Suppressor macrophage treated with lipopolysaccharide for 1 hour (primary cell): ENCODE measurements around the gene AGBL4.
"Not testable (repeated sequence)": the region's sequence is repeated elsewhere in the genome, so short reads cannot be mapped to it uniquely, and the experiment has no call there.

Source experiments
- DNase-seq, 3 donors: peaks; one replicate each; pipeline ENCODE4 v3.0.0-alpha.2; 2020 to 2022

Gene AGBL4

DNA sequence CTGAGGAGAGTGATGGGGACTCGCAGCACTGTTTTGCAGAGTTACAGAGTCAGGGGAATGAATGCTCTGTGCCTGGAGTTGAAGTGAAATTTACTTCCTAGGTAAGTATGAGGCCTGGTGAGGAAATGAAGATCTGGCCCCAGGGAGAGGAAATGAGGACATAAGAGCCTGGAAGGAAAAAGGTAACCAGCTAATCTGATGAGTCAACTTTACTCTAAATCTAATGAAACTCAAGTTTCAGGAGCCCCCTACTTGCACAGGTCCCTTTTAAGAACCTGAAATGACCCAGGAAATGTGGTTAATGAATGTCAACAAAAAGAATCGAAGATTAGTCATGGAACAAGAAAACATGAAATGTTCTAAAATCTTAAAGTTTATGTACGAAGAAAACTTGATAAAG is 599.0 kb downstream of the AGBL4 start:
- DNase-seq: no peak

DNA sequence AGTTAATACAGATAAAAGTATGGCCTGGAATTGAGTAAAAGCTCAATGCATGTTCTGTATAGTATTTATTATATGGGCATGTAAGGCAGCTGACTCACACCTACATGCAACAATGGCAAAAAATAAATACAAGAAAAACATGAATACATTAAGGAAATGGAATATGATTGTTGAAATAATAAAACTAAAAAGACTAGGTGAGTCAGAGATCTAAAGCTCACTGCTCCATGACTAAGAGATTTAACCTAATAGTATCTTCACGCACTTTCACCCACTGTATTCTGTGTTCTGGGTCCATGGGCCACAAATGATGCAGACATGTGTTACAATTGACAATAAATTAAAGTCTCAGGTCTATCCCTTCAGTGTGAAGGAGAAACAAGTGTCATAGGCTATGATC is 607.0 kb downstream of the AGBL4 start:
- DNase-seq: no peak

DNA sequence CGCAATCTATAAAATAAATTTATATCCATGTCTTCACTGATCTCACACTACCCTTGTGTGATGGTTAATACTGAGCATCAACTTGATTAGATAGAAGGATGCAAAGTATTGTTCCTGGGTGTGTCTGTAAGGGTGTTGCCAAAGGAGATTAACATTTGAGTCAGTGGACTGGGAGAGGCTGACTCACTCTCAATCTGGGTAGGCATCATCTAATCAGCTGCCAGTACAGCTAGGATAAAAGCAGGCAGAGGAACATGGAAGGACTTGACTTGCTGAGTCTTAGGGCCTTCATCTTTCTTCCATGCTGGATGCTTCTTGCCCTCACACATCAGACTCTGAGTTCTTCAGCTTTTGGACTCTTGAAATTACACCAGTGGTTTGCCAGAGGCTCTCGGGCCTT is 615.4 kb downstream of the AGBL4 start:
- DNase-seq: no peak

DNA sequence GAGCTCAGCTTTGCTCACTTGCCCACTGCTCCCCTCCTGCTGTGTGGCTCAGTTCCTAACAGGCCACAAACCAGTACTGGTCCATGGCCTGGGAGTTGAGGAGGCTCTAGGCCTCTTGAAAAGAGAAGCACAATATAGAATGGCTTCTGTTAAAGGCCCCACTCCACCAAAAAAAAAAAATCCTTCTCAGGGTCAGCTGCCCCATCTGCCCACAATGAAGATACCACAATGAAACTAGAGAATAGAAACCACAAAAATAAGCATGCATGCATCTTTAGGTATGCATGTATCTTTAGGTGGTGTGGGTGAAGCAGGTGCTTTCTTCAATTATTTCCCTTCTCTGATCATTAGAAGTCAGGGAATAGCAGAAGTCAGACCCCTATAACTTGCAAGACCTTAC is 626.7 kb downstream of the AGBL4 start:
- DNase-seq: no peak

GRCh38 chr1:49394200-49394599 is 629.6 kb downstream of the AGBL4 start:
- DNase-seq: no peak

DNA sequence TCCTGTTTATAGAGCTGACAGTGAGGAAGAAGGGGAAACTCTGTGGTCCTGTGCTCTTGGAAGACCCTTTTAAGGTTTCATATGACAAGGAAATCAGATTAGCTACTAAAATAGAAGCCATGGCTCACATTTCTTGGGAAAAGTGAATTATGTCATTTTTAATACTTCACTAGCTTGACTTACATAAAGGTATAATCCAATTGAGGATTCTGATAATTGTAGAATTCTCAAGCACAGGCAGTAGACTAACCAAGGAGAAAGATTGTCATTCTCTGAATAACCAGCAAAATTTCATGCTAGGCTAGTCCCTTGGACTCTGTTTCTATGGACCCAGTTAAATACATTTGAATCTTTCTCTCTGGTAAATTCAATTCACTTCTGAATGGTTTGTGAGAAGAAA is 634.1 kb downstream of the AGBL4 start:
- DNase-seq: no peak

- DNase-seq: no peak
These were observed 659.1 kb downstream of the AGBL4 start for GRCh38 chr1:49364676-49365075.

GRCh38 chr1:49363628-49364027 is 660.1 kb downstream of the AGBL4 start:
- no peak for DNase-seq

GRCh38 chr1:49358036-49358435 is 665.7 kb downstream of the AGBL4 start:
- DNase-seq: no peak

- no peak for DNase-seq
These were observed 667.2 kb downstream of the AGBL4 start for GRCh38 chr1:49356594-49356993.

DNA sequence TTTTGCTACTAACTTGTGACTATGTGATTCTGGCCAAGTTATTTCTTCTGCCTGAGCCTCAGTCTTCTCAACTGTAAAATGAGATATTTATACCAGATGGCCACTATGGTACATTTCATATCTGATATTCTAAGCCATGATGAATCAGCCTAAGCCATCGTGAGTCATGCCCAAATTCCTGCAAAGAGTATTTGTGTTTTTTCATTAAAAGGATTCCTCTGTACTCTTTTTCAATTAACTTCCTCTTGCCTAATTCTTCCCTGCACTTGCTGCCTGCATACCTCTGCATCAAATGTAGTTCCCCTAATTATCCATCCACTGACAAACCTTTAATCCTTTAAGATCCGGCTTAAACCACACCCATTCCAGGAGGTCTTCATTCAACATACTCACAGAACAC is 672.0 kb downstream of the AGBL4 start:
- no peak for DNase-seq

DNA sequence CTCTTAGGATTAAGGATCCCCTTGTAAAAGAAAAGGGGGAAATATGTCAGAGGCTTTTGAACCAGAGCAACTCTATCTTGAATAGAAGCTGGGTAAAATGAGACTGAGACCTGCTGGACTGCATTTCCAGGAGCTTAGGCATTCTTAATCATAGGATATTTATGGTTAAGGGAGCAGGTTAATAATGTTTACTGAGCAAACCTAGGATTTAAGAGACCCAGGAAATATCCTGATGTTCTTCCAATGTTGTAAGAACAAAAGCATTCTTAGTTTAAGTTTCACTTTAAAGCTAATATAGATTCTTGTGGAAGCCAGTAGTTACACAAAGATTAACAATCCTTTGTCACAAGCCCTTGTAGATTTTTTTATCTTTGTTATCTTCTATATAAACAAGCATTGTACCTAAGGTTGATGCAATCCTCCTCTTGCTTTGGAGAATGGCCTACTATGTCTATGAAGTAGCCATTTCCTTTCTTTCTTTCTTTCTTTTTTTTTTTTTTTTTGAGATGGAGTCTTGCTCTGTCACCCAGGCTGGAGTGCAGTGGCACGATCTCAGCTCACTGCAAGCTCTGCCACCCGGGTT is 676.9 kb downstream of the AGBL4 start:
- no peak for DNase-seq

GRCh38 chr1:49340576-49340975 is 683.2 kb downstream of the AGBL4 start:
- DNase-seq: no peak

GRCh38 chr1:49339043-49339442 is 684.7 kb downstream of the AGBL4 start:
- DNase-seq: no peak

DNA sequence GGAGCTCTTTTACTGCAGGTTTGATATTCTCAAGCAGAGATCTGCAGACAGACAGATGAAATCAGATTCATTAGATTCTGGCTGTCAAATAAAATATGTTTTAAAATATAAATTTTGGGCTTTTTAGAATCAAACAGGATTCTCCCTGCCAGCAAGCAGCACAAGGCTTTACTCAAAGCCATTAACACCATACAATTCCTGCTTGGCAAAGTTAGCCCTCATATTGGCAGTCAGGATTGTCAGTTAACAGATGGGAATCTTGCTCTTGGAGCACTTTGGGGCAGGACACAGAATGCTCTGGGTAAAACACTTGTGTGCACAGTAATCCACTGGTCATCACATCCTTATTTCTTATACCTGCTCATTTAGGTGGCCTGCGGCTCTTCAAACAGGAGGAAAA is 686.5 kb downstream of the AGBL4 start:
- no peak for DNase-seq

DNA sequence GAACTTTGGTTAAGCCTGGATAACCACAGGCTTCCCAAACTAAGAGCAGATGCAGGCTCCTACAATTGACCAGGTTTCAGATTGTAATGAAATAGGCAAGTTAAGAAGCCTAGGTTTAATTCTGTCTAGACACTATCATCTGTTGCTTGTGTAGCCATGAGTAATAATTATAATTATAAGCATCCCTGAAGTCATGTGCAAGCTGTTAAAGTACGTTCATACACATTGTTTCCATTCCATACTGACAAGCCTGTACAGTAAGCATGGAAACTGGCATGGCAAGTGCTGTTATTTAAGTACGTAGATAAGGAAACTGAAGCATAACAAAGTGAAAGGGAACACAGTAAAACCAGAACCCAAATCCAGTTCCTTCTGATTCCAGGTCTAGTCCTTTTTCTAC is 689.8 kb downstream of the AGBL4 start:
- DNase-seq: no peak

- no peak for DNase-seq
These were observed 692.5 kb downstream of the AGBL4 start for GRCh38 chr1:49331066-49331852.

- no peak for DNase-seq
These were observed 699.7 kb downstream of the AGBL4 start for GRCh38 chr1:49323925-49324540.

DNA sequence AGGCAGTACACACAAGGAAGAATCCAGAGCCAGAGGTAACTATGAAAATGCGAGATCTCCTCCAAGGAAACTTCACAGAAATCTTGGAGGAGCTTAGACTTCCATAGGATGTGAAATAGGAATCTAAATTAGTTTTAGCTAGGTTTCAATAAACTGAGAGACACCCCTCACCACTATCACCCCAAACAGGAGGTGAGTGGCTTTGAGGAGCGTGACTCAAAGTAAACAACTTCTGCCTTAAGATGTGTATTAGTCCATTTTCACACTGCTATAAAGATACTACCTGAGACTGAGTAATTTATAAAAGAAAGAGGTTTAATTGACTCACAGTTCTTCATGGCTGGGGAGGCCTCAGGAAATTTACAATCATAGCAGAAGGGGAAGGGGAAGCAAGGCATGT is 703.3 kb downstream of the AGBL4 start:
- not testable (repeated sequence) for DNase-seq

- no peak for DNase-seq
These were observed 704.3 kb downstream of the AGBL4 start for GRCh38 chr1:49319426-49319963.

- no peak for DNase-seq
These were observed 705.5 kb downstream of the AGBL4 start for GRCh38 chr1:49318218-49318617.

- no peak for DNase-seq
These were observed 716.3 kb downstream of the AGBL4 start for GRCh38 chr1:49307457-49307856.

DNA sequence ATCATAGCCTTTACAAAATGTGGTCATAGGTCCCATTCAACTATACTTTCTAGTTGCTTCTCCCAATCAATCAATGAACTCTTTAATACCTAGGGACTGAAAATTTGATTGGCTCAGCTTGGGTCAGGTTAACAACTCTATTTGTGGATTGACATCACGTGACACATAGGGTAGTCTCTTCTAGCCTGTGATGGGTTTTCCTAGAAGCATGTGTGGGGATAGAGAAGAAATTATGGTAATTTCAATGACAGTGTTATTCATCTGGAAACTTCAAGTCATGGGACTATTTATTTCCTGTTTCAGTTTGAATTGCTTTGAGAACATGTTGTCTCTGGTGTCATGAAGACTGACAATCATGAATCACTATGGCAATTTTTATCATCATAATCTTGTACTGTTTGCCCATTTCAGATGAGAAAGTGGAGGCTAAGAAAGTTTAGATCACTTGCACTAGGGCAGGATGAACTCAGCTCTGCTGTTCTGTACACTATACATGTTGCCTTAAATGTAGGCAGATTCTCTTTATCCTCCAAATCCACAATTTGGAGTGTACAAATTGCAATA is 717.2 kb downstream of the AGBL4 start:
- DNase-seq: no peak

GRCh38 chr1:49302400-49302799 is 721.4 kb downstream of the AGBL4 start:
- not testable (repeated sequence) for DNase-seq
